SJCRH30 (cell line): Measurements from ENCODE around the gene DELE1. TPM values are rescaled to one million over a fixed set of nuclear protein-coding genes. Genes with fewer than 3 reads are reported as not detected.
"Not testable (repeated sequence)": the region's sequence is repeated elsewhere in the genome, so short reads cannot be mapped to it uniquely, and the experiment has no call there.

Experiments used
- DNase-seq, 2 experiments: peaks; one replicate each; pipeline ENCODE4 v3.0.0-alpha.2; 2015 to 2020
- H3K27ac ChIP-seq: fragments of 250-450 bp; sonication (Bioruptor Pico); 2 replicates; pipeline ENCODE4 v1.5.1; 2020; ENCODE audit warnings: mild to moderate bottlenecking, moderate library complexity
- H3K27me3 ChIP-seq: fragments of 250-450 bp; sonication (Bioruptor Pico); 2 replicates; pipeline ENCODE4 v1.5.1; 2020; ENCODE audit warnings: mild to moderate bottlenecking, moderate library complexity
- H3K36me3 ChIP-seq: fragments of 250-450 bp; sonication (Bioruptor Pico); 2 replicates; pipeline ENCODE4 v1.5.1; 2020; ENCODE audit warnings: mild to moderate bottlenecking, moderate library complexity
- H3K4me1 ChIP-seq: fragments of 250-450 bp; sonication (Bioruptor Pico); 2 replicates; pipeline ENCODE4 v1.5.1; 2020; ENCODE audit warnings: mild to moderate bottlenecking, moderate library complexity
- H3K4me3 ChIP-seq: fragments of 250-450 bp; sonication (Bioruptor Pico); 2 replicates; pipeline ENCODE4 v1.5.1; 2020; ENCODE audit warnings: mild to moderate bottlenecking, moderate library complexity
- H3K9me3 ChIP-seq: fragments of 250-450 bp; sonication (Bioruptor Pico); replicated peaks from 2 replicates; pipeline ENCODE4 v1.5.1; 2020; ENCODE audit warnings: mild to moderate bottlenecking, moderate library complexity
- total RNA-seq: library from RNA; depleted of rRNA; stranded (reverse); fragments of >200 nt; shearing (Covaris generic); gene quantifications from 2 replicates; pipeline ENCODE4 v1.2.3, GENCODE V29; 2014

Gene DELE1
- total RNA-seq, 1 experiment from 2014 or later = 57.3 TPM

- Histone ChIP-seq H3K36me3 (no peaks in the 10 kb centered on the region), H3K27ac (no peak overlapping the region), H3K27me3 (peaks cover 62% of the 10 kb centered on the region), H3K4me1 (peaks cover 4% of the 10 kb centered on the region; the same call in 1 of the 2 replicates), H3K9me3 (no peaks in the 10 kb centered on the region), H3K4me3 (no peak overlapping the region)
- DNase-seq = peak in 1 of 2 experiments; percentile 55
Measured at GRCh38 chr5:141879941-141880738, 43.5 kb upstream of the DELE1 start.

- Histone ChIP-seq H3K36me3 (no peaks in the 10 kb centered on the region), H3K27ac (no peak overlapping the region), H3K4me1 (peaks cover 4% of the 10 kb centered on the region; the same call in 1 of the 2 replicates), H3K9me3 (no peaks in the 10 kb centered on the region), H3K4me3 (no peak overlapping the region), H3K27me3 (peaks cover 57% of the 10 kb centered on the region)
- DNase-seq = no peak
Measured at GRCh38 chr5:141880961-141881801, 42.5 kb upstream of the DELE1 start.

- H3K4me1 ChIP-seq = peaks cover 4% of the 10 kb centered on the region; the same call in 1 of the 2 replicates
- H3K9me3 ChIP-seq = no peaks in the 10 kb centered on the region
- DNase-seq = no peak
- H3K4me3 ChIP-seq = no peak overlapping the region
- peaks cover 50% of the 10 kb centered on the region for H3K27me3 ChIP-seq
- no peak overlapping the region for H3K27ac ChIP-seq
- no peaks in the 10 kb centered on the region for H3K36me3 ChIP-seq
Measured at GRCh38 chr5:141881886-141882285, 41.8 kb upstream of the DELE1 start.

GRCh38 chr5:141882594-141883183 is 41.0 kb upstream of the DELE1 start:
- H3K36me3 ChIP-seq = no peaks in the 10 kb centered on the region
- H3K4me1 ChIP-seq = peaks cover 4% of the 10 kb centered on the region; the same call in 1 of the 2 replicates
- H3K4me3 ChIP-seq = no peak overlapping the region
- no peak overlapping the region for H3K27ac ChIP-seq
- DNase-seq = no peak
- H3K27me3 ChIP-seq = peaks cover 41% of the 10 kb centered on the region
- H3K9me3 ChIP-seq = no peaks in the 10 kb centered on the region

- H3K27ac ChIP-seq = no peak overlapping the region
- H3K4me1 ChIP-seq = peaks cover 4% of the 10 kb centered on the region; the same call in 1 of the 2 replicates
- H3K4me3 ChIP-seq = no peak overlapping the region
- H3K9me3 ChIP-seq = no peaks in the 10 kb centered on the region
- H3K27me3 ChIP-seq = peaks cover 40% of the 10 kb centered on the region
- DNase-seq = peak in 1 of 2 experiments; percentile 23
- no peaks in the 10 kb centered on the region for H3K36me3 ChIP-seq
Measured at GRCh38 chr5:141883184-141883891, 40.3 kb upstream of the DELE1 start.

- H3K27ac ChIP-seq = no peak overlapping the region
- H3K36me3 ChIP-seq = no peaks in the 10 kb centered on the region
- peaks cover 40% of the 10 kb centered on the region for H3K27me3 ChIP-seq
- no peaks in the 10 kb centered on the region for H3K4me1 ChIP-seq
- H3K9me3 ChIP-seq = no peaks in the 10 kb centered on the region
- H3K4me3 ChIP-seq = no peak overlapping the region
- no peak for DNase-seq
Measured at GRCh38 chr5:141883892-141884318, 39.8 kb upstream of the DELE1 start.

- Histone ChIP-seq H3K4me3 (no peak overlapping the region), H3K9me3 (no peaks in the 10 kb centered on the region), H3K4me1 (no peaks in the 10 kb centered on the region), H3K36me3 (no peaks in the 10 kb centered on the region), H3K27ac (no peak overlapping the region), H3K27me3 (peaks cover 17% of the 10 kb centered on the region)
- DNase-seq = no peak
Measured at GRCh38 chr5:141889282-141889871, 34.3 kb upstream of the DELE1 start.

- H3K36me3 ChIP-seq, H3K27ac ChIP-seq, DNase-seq, H3K4me1 ChIP-seq, H3K27me3 ChIP-seq, H3K9me3 ChIP-seq, H3K4me3 ChIP-seq: not testable (repeated sequence)
Measured at GRCh38 chr5:141890429-141890828, 33.2 kb upstream of the DELE1 start.

GRCh38 chr5:141897425-141897824 is 26.2 kb upstream of the DELE1 start:
- Histone ChIP-seq H3K9me3 (no peaks in the 10 kb centered on the region), H3K27me3 (peaks cover 17% of the 10 kb centered on the region), H3K36me3 (no peaks in the 10 kb centered on the region), H3K4me3 (no peak overlapping the region), H3K27ac (no peak overlapping the region), H3K4me1 (no peaks in the 10 kb centered on the region)
- DNase-seq = no peak

GRCh38 chr5:141898448-141899049 is 25.1 kb upstream of the DELE1 start:
- Histone ChIP-seq H3K27me3 (peaks cover 23% of the 10 kb centered on the region), H3K36me3 (no peaks in the 10 kb centered on the region), H3K4me3 (no peak overlapping the region), H3K27ac (no peak overlapping the region), H3K4me1 (no peaks in the 10 kb centered on the region), H3K9me3 (no peaks in the 10 kb centered on the region)
- DNase-seq = no peak

GRCh38 chr5:141902015-141902814 is 21.5 kb upstream of the DELE1 start:
- H3K4me1 ChIP-seq = no peaks in the 10 kb centered on the region
- H3K9me3 ChIP-seq = no peaks in the 10 kb centered on the region
- no peak overlapping the region for H3K27ac ChIP-seq
- H3K36me3 ChIP-seq = no peaks in the 10 kb centered on the region
- no peak for DNase-seq
- no peak overlapping the region for H3K4me3 ChIP-seq
- peaks cover 24% of the 10 kb centered on the region for H3K27me3 ChIP-seq

GRCh38 chr5:141903261-141903660 is 20.4 kb upstream of the DELE1 start:
- no peak for DNase-seq
- peaks cover 24% of the 10 kb centered on the region for H3K27me3 ChIP-seq
- H3K4me3 ChIP-seq = no peak overlapping the region
- no peak overlapping the region for H3K27ac ChIP-seq
- no peaks in the 10 kb centered on the region for H3K4me1 ChIP-seq
- H3K9me3 ChIP-seq = no peaks in the 10 kb centered on the region; the same call in 1 of the 2 replicates
- no peaks in the 10 kb centered on the region for H3K36me3 ChIP-seq

GRCh38 chr5:141904551-141904950 is 19.1 kb upstream of the DELE1 start:
- Histone ChIP-seq H3K27ac (no peak overlapping the region), H3K4me3 (no peak overlapping the region), H3K36me3 (no peaks in the 10 kb centered on the region), H3K27me3 (peaks cover 24% of the 10 kb centered on the region), H3K9me3 (no peaks in the 10 kb centered on the region; the same call in 1 of the 2 replicates), H3K4me1 (no peaks in the 10 kb centered on the region)
- no peak for DNase-seq
